Measurements from ENCODE around the gene MAN1A1.

MAN1A1 gene

DNA sequence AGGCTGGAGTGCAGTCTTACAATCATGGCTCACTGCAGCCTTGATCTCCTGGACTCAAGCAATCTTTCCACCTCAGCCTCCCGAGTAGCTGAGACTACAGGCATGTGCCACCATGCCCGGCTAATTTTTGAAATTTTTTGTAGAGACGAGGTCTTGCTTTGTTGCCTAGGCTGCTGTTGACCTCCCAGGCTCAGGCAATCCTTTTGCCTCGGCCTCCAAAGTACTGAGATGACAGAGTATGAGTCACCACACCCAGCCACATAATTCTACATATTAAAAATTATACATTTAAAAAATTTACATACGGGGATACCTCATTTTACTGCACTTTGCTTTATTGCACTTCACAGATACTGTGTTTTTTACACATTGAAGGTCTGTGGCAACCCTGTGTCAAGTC, 115.1 kb downstream of the MAN1A1 start:
- DNase-seq (ENCODE audit: low read depth in 2 of 2) = no peak

DNA sequence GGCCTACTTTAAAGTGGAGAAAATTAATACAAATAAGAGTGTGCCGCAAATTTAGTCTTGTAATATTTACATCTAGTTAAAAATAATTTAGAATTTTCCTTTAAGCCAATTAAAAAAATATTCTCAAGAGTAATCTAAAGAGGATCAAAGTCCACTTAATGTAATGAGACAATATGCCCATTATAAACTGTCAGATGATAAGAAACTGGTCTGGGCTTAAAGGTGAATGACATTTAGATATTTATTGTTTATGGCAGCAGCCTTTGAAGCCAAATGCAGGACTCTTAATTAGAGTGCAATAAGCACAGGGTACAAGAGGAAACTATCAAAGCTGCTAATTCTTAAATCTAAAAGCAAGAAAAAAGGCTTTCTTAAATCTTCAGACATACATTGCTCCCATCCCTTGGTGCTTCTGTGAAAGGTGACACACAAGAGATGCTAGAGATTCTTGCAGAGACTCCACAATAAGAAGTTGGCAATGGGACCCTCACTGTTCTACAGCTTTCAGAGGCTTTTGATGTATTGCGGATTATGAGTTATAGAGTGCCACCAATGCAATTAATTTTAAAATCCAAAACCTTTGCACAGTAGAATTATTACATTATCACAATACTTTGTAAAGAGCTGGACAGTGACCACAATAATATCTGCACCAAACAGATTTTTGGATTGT, 116.1 kb downstream of the MAN1A1 start:
- no peak for DNase-seq (ENCODE audit: low read depth in 2 of 2)

- no peak for DNase-seq (ENCODE audit: low read depth in 2 of 2)
These were observed 118.2 kb downstream of the MAN1A1 start for GRCh38 chr6:119231394-119231793.

DNA sequence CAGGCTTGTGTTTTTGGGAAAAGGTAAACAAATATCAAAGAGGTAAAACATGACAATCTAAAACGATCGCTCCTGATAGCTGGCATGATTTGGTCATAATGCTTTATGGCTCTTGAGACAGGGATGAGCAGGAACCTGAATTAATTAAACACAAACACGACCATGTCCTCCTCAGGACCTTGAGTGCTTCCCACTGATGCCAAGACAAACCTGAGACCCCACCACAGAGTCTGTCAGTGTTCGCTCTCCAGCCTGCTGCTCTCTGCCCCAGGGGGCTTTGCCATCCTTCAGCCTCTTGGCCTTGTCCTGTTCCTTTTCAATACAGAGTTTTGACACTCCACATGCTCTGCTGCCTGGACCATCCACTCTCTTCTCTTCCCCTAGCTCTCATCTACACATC, 119.4 kb downstream of the MAN1A1 start:
- no peak for DNase-seq (ENCODE audit: low read depth in 2 of 2)

GRCh38 chr6:119227377-119227776, 122.2 kb downstream of the MAN1A1 start:
- no peak for DNase-seq (ENCODE audit: low read depth in 2 of 2)

GRCh38 chr6:119226089-119226488, 123.5 kb downstream of the MAN1A1 start:
- DNase-seq (ENCODE audit: low read depth in 2 of 2) = no peak

DNA sequence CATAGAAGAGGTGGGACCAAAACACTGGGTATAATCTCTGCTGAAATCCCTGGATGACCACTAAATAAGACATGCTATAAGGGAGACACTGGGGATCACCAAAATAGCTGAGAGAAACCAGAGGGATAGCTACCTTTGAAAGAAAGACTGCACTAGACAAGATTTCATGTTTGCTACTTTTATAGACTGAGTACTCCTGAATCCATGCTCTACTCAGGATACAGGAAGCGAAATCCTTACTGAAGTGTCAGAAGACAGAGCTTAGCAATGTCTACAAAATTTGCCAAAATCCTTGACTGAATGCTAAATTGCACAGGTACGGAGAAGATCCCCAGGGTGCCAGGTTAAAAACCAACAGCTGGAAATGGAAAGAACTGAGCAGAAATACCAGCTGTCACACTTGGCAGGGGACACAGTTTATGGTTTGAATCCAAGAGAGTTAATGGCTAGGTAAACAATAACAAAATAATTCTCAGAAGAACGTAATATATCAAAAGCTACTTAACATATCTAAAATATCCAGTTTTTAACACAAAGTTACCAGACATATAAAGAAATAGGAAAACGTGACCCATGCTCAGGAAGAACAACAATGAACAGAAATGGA, 125.4 kb downstream of the MAN1A1 start:
- no peak for DNase-seq (ENCODE audit: low read depth in 2 of 2)

DNA sequence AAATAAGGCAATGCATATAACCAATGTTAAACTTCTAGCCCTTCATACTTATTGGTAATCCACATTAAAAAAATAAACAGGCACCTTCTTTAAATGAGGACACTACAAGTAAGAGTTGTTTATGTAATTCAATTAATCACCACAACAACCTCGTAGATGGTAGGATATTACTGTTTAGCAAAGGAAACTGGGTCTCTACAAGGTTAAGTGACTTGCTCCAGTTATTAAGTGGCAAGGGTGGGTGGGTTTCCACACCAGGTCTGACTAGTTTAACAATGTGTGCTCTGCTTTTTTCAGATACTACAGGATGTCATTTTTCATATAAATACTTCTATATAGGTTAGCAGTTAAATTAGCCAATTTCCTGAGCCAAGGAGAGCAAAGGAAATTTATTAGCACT, 129.1 kb downstream of the MAN1A1 start:
- DNase-seq (ENCODE audit: low read depth in 2 of 2) = no peak

DNA sequence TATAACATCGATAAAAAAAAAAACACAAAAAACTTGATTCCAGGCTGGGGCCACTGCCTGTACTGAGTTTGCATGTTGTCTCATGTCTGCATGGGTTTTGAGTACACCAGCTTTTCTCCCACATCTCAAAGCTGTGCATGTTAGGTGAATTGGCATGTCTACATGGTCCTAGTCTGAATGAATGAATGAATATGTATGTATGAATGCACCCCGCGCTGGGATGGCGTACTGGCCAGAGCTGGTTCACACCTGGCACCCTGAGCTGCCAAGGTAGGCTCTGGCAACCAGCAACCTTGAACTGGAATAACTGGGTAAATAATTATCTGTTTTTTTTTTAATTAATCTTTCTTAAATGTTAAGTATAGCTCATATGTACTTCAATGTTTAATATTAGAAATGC, 131.0 kb downstream of the MAN1A1 start:
- DNase-seq (ENCODE audit: low read depth in 2 of 2) = no peak

DNA sequence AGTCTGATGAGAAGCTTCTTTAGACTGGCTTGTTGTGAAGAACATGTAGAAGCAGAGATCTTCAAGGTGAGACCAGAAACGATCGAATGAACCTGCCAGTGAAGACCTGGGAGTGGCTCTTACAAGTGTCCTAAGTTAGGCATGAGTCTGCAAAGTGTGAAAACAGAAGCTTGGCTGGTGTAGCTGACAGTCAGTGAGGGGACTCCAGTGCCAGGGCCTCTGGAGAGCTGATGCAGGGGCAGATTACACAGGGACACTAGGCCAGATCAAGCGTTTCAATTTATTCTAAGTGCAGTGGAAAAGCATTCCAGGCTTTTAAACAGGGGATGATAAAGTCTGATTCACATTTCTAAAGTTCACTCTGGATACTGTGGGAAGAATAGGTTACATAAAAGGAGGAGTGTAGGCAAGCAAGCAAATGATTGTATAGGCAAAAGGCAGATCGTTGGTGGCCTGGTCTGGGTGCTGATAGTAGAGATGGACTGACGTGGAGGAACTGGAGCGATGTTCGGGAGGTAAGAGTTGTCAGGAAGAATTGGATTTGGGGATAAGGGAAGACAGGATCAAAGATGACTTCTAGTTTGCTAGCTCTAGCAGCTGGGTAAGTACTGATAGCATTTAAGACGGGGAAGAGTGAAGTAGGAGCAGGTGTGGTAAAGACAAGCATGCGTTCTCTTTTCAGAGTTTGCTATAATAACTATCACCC, 133.5 kb downstream of the MAN1A1 start:
- no peak for DNase-seq (ENCODE audit: low read depth in 2 of 2)

DNA sequence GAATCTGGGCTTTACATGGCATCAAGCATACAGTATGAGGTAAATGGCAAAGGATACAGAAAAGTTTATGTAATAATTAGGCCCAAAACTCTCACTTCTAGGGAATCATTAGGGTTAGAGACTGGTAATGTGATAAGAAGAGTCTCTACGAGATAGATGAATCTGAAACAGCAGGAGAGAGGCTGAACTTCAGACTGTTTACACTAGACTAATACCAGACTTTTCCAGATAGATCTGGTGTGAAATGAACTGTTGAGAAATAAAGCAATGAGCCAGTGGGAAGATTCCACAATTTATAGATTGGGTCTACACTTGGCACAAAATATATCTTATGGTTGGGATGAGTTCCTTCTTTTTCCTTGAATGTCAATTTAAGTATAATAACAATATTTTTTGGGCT, 134.3 kb downstream of the MAN1A1 start:
- no peak for DNase-seq (ENCODE audit: low read depth in 2 of 2)

- no peak for DNase-seq (ENCODE audit: low read depth in 2 of 2)
These were observed 139.0 kb downstream of the MAN1A1 start for GRCh38 chr6:119210596-119210995.

DNA sequence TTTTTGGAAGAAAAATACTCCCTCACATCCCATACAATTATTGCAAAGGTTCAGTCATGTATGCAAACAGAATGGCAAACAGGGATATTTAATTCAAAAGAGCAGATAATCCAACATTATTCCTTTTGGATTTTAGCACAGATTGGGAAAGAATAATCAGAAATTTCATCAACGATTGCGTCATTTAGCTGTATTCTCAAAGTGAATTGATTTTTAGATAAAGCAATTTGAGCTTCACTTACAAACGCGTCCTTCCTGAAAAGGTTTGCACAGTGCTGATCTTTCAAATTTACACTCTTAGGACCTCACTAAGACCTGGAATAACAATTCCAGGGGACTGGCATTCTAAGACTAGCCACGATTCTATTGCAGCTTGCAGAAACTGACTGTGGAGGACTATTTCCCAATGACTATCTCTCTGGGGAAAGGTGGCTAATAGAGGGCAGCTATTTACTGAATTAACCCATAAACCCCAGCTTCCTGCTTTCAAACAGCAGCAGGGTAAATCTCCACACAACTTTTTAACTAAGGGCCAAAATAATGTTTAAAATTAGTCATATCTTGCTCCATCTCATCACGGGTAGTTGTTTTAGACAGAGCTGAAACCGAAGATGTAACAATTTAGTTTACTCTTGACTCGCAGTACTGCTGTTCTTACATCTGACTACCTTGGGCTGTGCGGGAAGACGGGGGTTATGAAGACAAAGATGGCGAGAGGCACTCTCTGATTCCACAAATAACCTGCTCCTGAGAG, 139.9 kb downstream of the MAN1A1 start:
- no peak for DNase-seq (ENCODE audit: low read depth in 2 of 2)

DNA sequence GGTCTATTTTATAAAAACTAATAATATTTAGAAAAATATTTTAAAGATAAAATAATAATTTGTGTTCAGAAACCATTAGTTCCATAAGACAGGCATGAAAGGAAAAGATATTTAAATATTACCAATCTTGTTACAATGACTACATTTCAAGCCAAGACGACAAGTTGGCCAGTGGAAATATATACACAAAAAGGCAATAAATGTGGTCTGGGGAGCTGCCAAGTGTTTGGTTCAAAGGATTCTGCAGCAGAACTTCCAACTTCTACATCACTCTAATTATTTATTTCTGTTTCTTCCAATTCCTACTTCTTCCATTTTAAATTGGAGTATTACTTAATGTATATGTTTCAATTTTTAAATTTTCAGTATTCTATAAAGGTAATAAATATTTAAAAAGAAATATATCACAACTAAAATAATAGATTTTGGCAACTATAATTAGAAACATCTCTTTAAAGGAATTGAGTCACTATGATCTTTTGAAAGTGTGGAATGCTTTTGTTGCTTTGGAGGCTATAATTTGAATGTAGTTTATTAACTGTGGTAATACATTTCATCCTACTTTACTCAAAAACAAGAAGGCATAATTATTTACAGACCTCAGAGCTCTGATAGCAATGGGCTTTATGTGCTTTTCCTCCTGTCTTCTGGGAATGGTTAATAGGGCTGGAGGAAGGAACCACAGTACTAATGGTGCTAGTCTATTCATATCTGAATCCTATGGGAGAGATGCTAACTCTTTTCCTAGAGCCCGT, 141.4 kb downstream of the MAN1A1 start:
- no peak for DNase-seq (ENCODE audit: low read depth in 2 of 2)

GRCh38 chr6:119207327-119207726, 142.2 kb downstream of the MAN1A1 start:
- no peak for DNase-seq (ENCODE audit: low read depth in 2 of 2)

GRCh38 chr6:119205911-119206618, 143.5 kb downstream of the MAN1A1 start:
- no peak for DNase-seq (ENCODE audit: low read depth in 2 of 2)

DNA sequence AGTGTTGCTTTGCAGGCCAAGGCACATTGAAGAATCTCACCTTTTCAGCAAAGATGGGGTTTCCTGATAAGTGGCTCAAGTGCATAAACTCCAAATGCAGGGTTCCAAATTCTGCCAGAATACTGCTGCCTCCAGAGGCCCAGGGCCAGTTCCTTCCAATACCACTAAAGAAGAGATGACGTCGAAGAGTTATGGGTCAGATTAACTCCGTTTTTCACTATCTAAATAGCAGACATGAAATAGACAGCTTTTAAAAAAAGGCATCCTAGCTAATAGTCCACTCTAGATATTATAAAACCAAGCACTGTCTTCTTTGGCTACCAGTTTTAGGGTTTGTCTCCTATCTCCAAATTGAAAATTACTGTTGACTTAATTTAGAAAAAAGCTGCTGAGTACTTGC, 144.8 kb downstream of the MAN1A1 start:
- no peak for DNase-seq (ENCODE audit: low read depth in 2 of 2)

GRCh38 chr6:119201480-119201879, 148.1 kb downstream of the MAN1A1 start:
- DNase-seq (ENCODE audit: low read depth in 2 of 2) = no peak

DNA sequence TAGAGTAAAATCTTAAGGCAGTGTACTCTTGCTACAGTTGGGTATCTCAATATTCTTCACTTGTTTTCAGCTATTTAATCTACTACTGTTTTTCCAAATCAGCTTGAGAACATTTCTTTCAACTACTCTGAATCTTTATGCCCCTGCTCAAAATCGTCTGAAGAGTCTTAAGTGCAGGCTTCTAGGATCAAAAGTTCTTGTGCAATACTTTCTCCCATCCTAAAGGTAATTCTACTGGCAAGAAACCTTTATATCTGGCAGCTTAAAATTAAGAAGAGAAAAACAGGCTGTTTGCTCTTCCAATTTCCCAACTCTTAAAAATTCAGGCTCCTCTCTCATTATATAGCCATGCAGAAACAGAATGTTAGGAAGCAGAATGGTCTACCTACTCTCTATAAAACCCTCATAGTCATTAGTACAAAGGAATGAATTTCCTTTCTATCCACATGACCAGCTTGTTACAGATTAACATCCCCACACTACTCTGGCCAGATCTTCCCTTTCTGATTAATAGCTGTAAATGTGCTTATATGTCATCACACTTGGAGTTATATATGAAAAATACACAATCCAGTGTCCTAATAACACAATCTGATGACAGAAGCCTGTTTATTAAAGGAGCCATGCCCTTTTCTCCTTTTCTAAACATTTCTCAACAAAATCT, 148.9 kb downstream of the MAN1A1 start:
- no peak for DNase-seq (ENCODE audit: low read depth in 2 of 2)

DNA sequence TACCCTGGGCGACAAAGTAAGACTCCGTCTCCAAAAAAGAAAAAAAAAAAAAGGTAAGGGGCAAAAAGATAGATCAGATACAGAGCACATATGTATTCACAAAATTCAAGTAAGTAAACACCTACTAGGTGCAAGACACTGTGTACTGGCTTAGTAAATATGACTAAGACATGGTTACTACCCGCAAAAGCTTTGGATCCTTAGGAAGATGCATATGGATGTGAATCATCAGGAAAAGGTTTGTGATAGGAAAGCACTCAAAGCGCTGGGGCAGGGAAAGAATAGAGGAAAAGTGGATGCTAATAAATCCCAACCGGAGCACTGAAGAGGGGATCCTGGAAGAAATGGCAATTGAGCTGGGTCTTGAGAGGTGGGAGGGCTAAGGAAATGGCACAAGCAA, 152.3 kb downstream of the MAN1A1 start:
- no peak for DNase-seq (ENCODE audit: low read depth in 2 of 2)

DNA sequence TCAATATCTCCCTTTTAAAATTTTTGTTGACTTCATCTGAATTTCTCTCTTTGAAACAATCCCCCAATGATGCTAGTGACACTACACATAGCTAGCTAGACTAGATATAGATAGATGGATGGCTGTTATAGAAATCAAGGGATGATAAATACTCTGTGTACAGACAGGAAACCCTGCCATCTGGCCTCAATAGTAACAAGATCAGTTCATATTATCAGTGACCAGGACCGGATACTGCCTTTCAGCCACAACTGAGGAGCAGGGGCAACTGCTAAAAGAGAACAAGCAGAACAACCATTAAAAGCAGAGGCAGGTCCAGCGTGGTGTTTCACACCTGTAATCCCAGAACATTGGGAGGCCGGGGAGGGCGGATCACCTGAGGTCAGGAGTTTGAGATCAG, 152.8 kb downstream of the MAN1A1 start:
- DNase-seq (ENCODE audit: low read depth in 2 of 2) = no peak
